Bronchial epithelial cell (primary cell): ENCODE data around the gene RPS17. TPM values are rescaled to one million over a fixed set of nuclear protein-coding genes. Genes with fewer than 3 reads are reported as not detected.

Source experiments
- total RNA-seq: library from RNA; depleted of rRNA; stranded (reverse); fragments of >200 nt; gene quantifications from 2 replicates; pipeline ENCODE4 v1.2.1, GENCODE V29; 2014

Gene RPS17
- total RNA-seq, 1 donor from 2014 or later: 1,868 TPM

Other genes with a start within 250 kb of the RPS17 start
- 0.79 and 3.3 TPM in 2 replicates for gene GOLGA6L10, start 191.0 kb downstream of the RPS17 start, total RNA-seq
- gene GOLGA6L9, start 110.6 kb downstream of the RPS17 start, total RNA-seq: 3.4 and 7.9 TPM in 2 replicates
- gene CPEB1, start 106.9 kb upstream of the RPS17 start, total RNA-seq: under 0.01 TPM in 2 replicates
- gene AP3B2, start 169.4 kb upstream of the RPS17 start, total RNA-seq: 0.13 TPM in 1 of 2 replicates, not detected in the other